DMS114 treated with DMSO at 0.1 percent for 48 hours (cell line): ENCODE data around the gene TBL3.
"Not testable (repeated sequence)": the region's sequence is repeated elsewhere in the genome, so short reads cannot be mapped to it uniquely, and the experiment has no call there.

Source experiments
- DNase-seq: peaks from one replicate; lab custom pipeline; 2025; ENCODE audit not compliant: unreplicated experiment; lab: John Stamatoyannopoulos, UW

TBL3 gene

GRCh38 chr16:1942810-1943726 is 28.8 kb upstream of the TBL3 start, which contains the start of gene MSRB1:
TSS of gene MSRB1 (minus strand) at chr16:1943199. CDS start at chr16:1943156, 43 bp downstream.
- peak; percentile 96 for DNase-seq

- no peak for DNase-seq
These were observed 27.1 kb upstream of the TBL3 start for GRCh38 chr16:1944612-1945199.

- DNase-seq = no peak
These were observed 26.1 kb upstream of the TBL3 start for GRCh38 chr16:1945559-1946391.

- no peak for DNase-seq
These were observed 25.1 kb upstream of the TBL3 start for GRCh38 chr16:1946495-1947368.

GRCh38 chr16:1947369-1947670 is 24.5 kb upstream of the TBL3 start:
- DNase-seq = no peak

GRCh38 chr16:1949507-1949906 is 22.3 kb upstream of the TBL3 start:
- DNase-seq = no peak

- DNase-seq = no peak
These were observed 21.8 kb upstream of the TBL3 start for GRCh38 chr16:1950047-1950446.

- DNase-seq = no peak
These were observed 21.3 kb upstream of the TBL3 start for GRCh38 chr16:1950559-1950958.

- no peak for DNase-seq
These were observed 18.1 kb upstream of the TBL3 start for GRCh38 chr16:1953734-1954133.

GRCh38 chr16:1957434-1958142 is 14.3 kb upstream of the TBL3 start:
- DNase-seq = not testable (repeated sequence)

- not testable (repeated sequence) for DNase-seq
These were observed 13.7 kb upstream of the TBL3 start for GRCh38 chr16:1958143-1958491.

GRCh38 chr16:1958715-1959268 is 13.1 kb upstream of the TBL3 start:
- no peak for DNase-seq

- peak; percentile 63 for DNase-seq
These were observed 12.4 kb upstream of the TBL3 start, which contains the start of gene NDUFB10 for GRCh38 chr16:1959269-1960039. TSS of gene NDUFB10 (plus strand) at chr16:1959538. CDS start at chr16:1959625, 87 bp downstream.

GRCh38 chr16:1960665-1961630 is 10.9 kb upstream of the TBL3 start:
- DNase-seq = peak; percentile 66

GRCh38 chr16:1961651-1962067 is 10.2 kb upstream of the TBL3 start:
- no peak for DNase-seq

GRCh38 chr16:1962161-1963153 is 9.4 kb upstream of the TBL3 start:
- not testable (repeated sequence) for DNase-seq
